Tibial nerve (tissue), 4 donors: ENCODE data around the gene DNM3. TPM values are rescaled to one million over a fixed set of nuclear protein-coding genes. Genes with fewer than 3 reads are reported as not detected.

Experiments
- DNase-seq, 2 donors: peaks; one replicate each; pipeline ENCODE4 v3.0.0-alpha.2; 2019; ENCODE audit warnings: low spot score in 2 of 2
- H3K27ac ChIP-seq, 4 donors: fragments of 200-600 bp; sonication (generic) in 3 of 4; one replicate each; pipeline ENCODE4 v1.5.1; 2017 to 2019; ENCODE audit warnings: mild to moderate bottlenecking in 1 of 4
- H3K27me3 ChIP-seq, 2 donors: fragments of 200-600 bp; sonication (generic) in 1 of 2; one replicate each; pipeline versions ENCODE4 v1.5.1 to v1.6.0; 2017 to 2019
- H3K36me3 ChIP-seq, 3 donors: fragments of 200-600 bp; sonication (generic); one replicate each; pipeline ENCODE4 v1.5.1; 2018 to 2019
- H3K4me1 ChIP-seq, 4 donors: fragments of 200-600 bp; sonication (generic) in 3 of 4; one replicate each; pipeline ENCODE4 v1.5.1; 2017 to 2019
- H3K4me3 ChIP-seq, 4 donors: fragments of 200-600 bp; sonication (generic) in 3 of 4; one replicate each; pipeline ENCODE4 v1.5.1; 2017 to 2019; ENCODE audit warnings: mild to moderate bottlenecking in 1 of 4, moderate library complexity in 1 of 4
- H3K9me3 ChIP-seq, 4 donors: fragments of 200-600 bp; sonication (generic) in 3 of 4; one replicate each; pipeline ENCODE4 v1.5.1; 2017 to 2019
- EP300 ChIP-seq, 2 donors: sonication (generic); formaldehyde crosslinking; IDR thresholded peaks; one replicate each; pipeline ENCODE4 v1.6.1; 2017; ENCODE audit warnings: antibody characterized with exemption in 2 of 2, mild to moderate bottlenecking in 1 of 2
- POLR2A ChIP-seq, 2 donors: fragments of 450-650 bp; IDR thresholded peaks; one replicate each; pipeline ENCODE4 v1.6.1; 2017; ENCODE audit warnings: antibody characterized with exemption in 2 of 2, mild to moderate bottlenecking in 2 of 2, moderate library complexity in 2 of 2
- WGBS, 2 donors: methylation state at CpG; one replicate each; pipeline ENCODE4 v1.1.5; 2018; 5-methylcytosine and 5-hydroxymethylcytosine counted together
- total RNA-seq, 4 donors: library from RNA; depleted of rRNA; stranded (reverse); fragments of >200 nt; gene quantifications; one replicate each; pipeline ENCODE4 v1.1.0, GENCODE V29; 2016
- TF ChIP-seq, protein P1 (sequence below), 5 experiments: fragments of 200-600 bp in 3 of 5; fragments of 450-650 bp in 2 of 5; sonication (generic) in 3 of 5; IDR thresholded peaks; one replicate each; pipeline ENCODE4 v1.5.1; 2016 to 2019; ENCODE audit warnings: antibody characterized with exemption in 5 of 5, mild to moderate bottlenecking in 3 of 5, moderate library complexity in 2 of 5

The DNM3 gene
- total RNA-seq, 4 donors from 2014 or later, result 9.8 to 15.3 (median 12.3) TPM

DNA sequence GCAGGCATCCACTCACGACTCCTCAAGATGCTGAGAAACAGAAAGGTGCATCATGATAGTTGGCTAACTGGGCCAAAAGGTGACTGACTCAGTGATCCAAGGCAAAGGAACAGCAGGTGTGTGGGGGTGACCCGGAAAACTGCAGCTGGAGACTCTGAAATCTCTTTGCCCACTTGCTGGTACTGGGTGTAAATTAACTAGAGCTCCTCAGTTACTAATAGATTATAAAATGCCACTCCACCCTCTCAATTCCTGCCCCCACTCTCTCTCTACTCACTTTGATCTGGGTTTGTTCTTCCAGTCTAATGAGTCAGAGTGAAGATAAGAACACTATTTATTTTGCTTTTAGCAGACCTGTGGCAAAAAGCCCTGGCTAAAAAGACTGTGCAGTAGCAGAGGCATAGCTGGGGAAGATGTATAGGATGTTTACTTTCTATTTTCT is 609.7 kb downstream of the DNM3 start:
- no peak for TF ChIP-seq EP300 (IDR thresholded peaks at IDR 0.05)
- TF ChIP-seq, protein P1, sequence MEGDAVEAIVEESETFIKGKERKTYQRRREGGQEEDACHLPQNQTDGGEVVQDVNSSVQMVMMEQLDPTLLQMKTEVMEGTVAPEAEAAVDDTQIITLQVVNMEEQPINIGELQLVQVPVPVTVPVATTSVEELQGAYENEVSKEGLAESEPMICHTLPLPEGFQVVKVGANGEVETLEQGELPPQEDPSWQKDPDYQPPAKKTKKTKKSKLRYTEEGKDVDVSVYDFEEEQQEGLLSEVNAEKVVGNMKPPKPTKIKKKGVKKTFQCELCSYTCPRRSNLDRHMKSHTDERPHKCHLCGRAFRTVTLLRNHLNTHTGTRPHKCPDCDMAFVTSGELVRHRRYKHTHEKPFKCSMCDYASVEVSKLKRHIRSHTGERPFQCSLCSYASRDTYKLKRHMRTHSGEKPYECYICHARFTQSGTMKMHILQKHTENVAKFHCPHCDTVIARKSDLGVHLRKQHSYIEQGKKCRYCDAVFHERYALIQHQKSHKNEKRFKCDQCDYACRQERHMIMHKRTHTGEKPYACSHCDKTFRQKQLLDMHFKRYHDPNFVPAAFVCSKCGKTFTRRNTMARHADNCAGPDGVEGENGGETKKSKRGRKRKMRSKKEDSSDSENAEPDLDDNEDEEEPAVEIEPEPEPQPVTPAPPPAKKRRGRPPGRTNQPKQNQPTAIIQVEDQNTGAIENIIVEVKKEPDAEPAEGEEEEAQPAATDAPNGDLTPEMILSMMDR (IDR thresholded peaks at IDR 0.05), result no peak
- no peak for TF ChIP-seq POLR2A (IDR thresholded peaks at IDR 0.05)
- Histone ChIP-seq H3K27ac (no peak overlapping the region), H3K9me3 (no peaks in the 10 kb centered on the region), H3K36me3 (no peaks in the 10 kb centered on the region), H3K4me1 (peaks cover 0 to 7% (median 0%) of the 10 kb centered on the region in 4 donors), H3K27me3 (no peaks in the 10 kb centered on the region), H3K4me3 (no peak overlapping the region)
- no peak for DNase-seq
- WGBS, 2 donors, result 67 to 77% methylated on average over 2 of the region's 2 CpGs

DNA sequence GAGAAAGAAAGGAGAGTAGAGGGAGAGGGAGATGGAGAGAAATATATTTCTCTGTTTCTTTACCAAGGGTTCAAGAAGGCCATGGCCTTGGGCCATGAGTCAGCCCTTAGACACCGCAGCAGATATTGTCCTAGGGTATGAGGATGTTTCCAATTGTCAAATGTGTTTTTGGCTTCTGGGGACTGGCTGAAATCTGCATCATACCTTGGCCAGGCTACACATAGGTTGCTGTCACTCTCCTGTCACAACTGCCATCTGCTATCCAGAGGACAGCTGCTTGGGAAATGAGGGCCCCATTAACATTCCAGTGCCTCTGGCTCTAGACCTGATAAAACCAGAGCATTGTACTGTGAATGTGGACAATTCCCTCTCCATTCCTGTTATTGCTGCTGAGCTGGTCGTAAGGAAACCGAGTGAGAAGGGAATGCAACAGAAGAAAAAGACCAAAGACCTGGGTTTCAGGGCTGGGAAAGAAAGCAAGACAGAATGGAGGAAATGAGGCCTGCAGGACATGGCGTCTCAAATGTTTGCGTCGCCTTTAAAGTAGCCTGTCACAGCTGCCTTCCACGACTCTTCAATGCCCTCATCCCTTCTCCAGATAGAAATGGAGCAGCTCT is 611.3 kb downstream of the DNM3 start:
- Histone ChIP-seq H3K36me3 (no peaks in the 10 kb centered on the region), H3K27ac (no peak overlapping the region), H3K4me1 (peaks cover 0 to 7% (median 0%) of the 10 kb centered on the region in 4 donors), H3K27me3 (no peaks in the 10 kb centered on the region), H3K4me3 (no peak overlapping the region), H3K9me3 (no peaks in the 10 kb centered on the region)
- 65 to 75% methylated on average over 7 of the region's 7 CpGs for WGBS, 2 donors
- TF ChIP-seq POLR2A (IDR thresholded peaks at IDR 0.05) (no peak), EP300 (IDR thresholded peaks at IDR 0.05) (no peak)
- TF ChIP-seq, protein P1 (IDR thresholded peaks at IDR 0.05), result no peak
- no peak for DNase-seq

DNA sequence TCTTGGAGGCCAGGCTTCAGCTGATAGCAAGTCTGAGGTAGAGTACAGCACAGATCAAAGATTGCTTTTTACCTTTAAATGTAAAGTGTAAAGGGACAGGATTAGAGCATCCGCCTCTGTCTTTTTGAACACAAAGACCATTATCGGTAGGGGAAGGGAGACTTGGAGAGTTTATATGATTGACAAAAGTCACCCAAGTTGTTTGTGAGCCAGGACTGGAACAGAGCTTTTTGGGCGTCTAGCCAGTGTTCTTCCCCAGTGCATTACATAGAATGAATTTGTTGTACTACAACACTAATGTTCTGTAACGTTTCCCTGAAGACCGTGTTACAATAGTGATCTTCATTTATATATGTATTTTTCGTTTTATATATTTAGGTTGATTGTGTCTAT is 611.9 kb downstream of the DNM3 start:
- WGBS, 2 donors, result 38 to 44% methylated on average over 6 of the region's 6 CpGs
- no peak for DNase-seq
- no peak for TF ChIP-seq POLR2A (IDR thresholded peaks at IDR 0.05)
- TF ChIP-seq EP300 (IDR thresholded peaks at IDR 0.05), result no peak
- TF ChIP-seq, protein P1 (IDR thresholded peaks at IDR 0.05), result no peak
- no peak overlapping the region for H3K4me3 ChIP-seq
- no peaks in the 10 kb centered on the region for H3K36me3 ChIP-seq
- no peak overlapping the region for H3K27ac ChIP-seq
- H3K27me3 ChIP-seq, result no peaks in the 10 kb centered on the region
- H3K9me3 ChIP-seq, result no peaks in the 10 kb centered on the region
- peaks cover 0 to 7% (median 0%) of the 10 kb centered on the region in 4 donors for H3K4me1 ChIP-seq

DNA sequence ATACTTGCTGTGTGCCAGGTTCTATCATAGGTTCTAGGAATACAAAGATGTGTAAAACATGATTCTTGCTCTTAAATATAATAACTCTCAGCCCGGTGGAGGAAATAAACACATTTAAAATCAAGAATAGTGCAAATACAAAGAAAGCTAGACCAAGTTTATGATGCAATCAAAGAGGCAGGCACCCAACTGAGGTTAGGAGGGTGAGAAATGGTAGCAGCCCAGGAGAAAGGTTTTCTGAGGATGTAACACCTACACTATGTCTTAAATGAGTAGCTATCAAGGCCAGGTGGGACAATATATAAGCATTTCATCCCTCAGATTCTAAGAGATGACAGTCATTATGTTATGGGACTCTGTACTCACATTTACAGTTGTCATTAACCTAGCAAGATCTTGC is 612.3 kb downstream of the DNM3 start:
- no peak overlapping the region for H3K4me3 ChIP-seq
- no peaks in the 10 kb centered on the region for H3K9me3 ChIP-seq
- peaks cover 0 to 7% (median 0%) of the 10 kb centered on the region in 4 donors for H3K4me1 ChIP-seq
- no peak for DNase-seq
- 37 to 52% methylated on average over 1 of the region's 1 CpG for WGBS, 2 donors
- no peak for TF ChIP-seq POLR2A (IDR thresholded peaks at IDR 0.05)
- TF ChIP-seq EP300 (IDR thresholded peaks at IDR 0.05), result no peak
- TF ChIP-seq, protein P1 (IDR thresholded peaks at IDR 0.05), result no peak
- no peak overlapping the region for H3K27ac ChIP-seq
- no peaks in the 10 kb centered on the region for H3K27me3 ChIP-seq
- H3K36me3 ChIP-seq, result no peaks in the 10 kb centered on the region

DNA sequence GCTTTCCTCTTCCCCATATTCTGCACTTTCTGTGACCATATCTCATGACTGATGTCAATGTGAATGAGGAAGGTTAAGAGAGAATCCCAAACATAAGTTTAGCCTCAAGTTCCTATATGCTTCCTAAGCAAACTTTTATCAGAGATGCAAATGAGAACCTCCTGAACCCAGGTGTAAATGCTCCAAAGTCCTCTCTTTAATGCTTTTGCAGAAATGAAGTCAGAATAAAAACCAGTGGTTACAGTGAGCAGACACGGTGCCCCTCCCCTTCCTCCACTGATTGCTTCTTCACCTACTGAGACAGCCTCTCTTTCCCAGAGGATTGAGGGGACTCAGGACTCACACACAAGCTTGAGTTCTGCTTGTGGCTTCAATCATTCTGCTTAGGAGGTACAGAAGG is 614.2 kb downstream of the DNM3 start:
- no peak overlapping the region for H3K27ac ChIP-seq
- no peaks in the 10 kb centered on the region for H3K27me3 ChIP-seq
- WGBS, 2 donors, result 84 to 92% methylated on average over 1 of the region's 1 CpG
- DNase-seq, result no peak
- no peak overlapping the region for H3K4me3 ChIP-seq
- H3K4me1 ChIP-seq, result no peaks in the 10 kb centered on the region
- no peaks in the 10 kb centered on the region for H3K9me3 ChIP-seq
- no peaks in the 10 kb centered on the region for H3K36me3 ChIP-seq
- TF ChIP-seq POLR2A (IDR thresholded peaks at IDR 0.05) (no peak), EP300 (IDR thresholded peaks at IDR 0.05) (no peak)
- TF ChIP-seq, protein P1 (IDR thresholded peaks at IDR 0.05), result no peak
